Activated T-cell treated with anti-CD3 and anti-CD28 coated beads for 24 hours (primary cell): Measurements from ENCODE around the gene FAM186B.

ENCODE experiments used
- DNase-seq: peaks from one replicate; pipeline ENCODE4 v3.0.0-alpha.2; 2020; ENCODE audit warnings: low read depth

The FAM186B gene

GRCh38 chr12:49567611-49568441, 37.6 kb downstream of the FAM186B start, which contains the start of gene MCRS1:
TSS of gene MCRS1 (minus strand) at chr12:49568142. CDS start at chr12:49566731, 1,411 bp downstream.
- DNase-seq = peak; percentile 84

- DNase-seq = no peak
Measured at GRCh38 chr12:49567302-49567610, 38.2 kb downstream of the FAM186B start.

GRCh38 chr12:49566361-49566760, 39.1 kb downstream of the FAM186B start:
- no peak for DNase-seq

GRCh38 chr12:49565406-49566265, 39.8 kb downstream of the FAM186B start:
- DNase-seq = no peak

- no peak for DNase-seq
Measured at GRCh38 chr12:49564686-49565405, 40.6 kb downstream of the FAM186B start.

- no peak for DNase-seq
Measured at GRCh38 chr12:49563951-49564685, 41.3 kb downstream of the FAM186B start.

GRCh38 chr12:49562831-49563230, 42.6 kb downstream of the FAM186B start:
- DNase-seq = no peak

GRCh38 chr12:49562233-49562632, 43.2 kb downstream of the FAM186B start:
- no peak for DNase-seq

GRCh38 chr12:49560695-49561094, 44.7 kb downstream of the FAM186B start:
- no peak for DNase-seq

GRCh38 chr12:49559011-49559675, 46.3 kb downstream of the FAM186B start:
- DNase-seq = no peak

GRCh38 chr12:49558526-49558925, 46.9 kb downstream of the FAM186B start:
- no peak for DNase-seq

GRCh38 chr12:49557917-49558215, 47.6 kb downstream of the FAM186B start:
- DNase-seq = no peak

- DNase-seq = no peak
Measured at GRCh38 chr12:49557187-49557916, 48.1 kb downstream of the FAM186B start.

GRCh38 chr12:49556391-49557186, 48.9 kb downstream of the FAM186B start:
- no peak for DNase-seq

GRCh38 chr12:49555631-49556390, 49.6 kb downstream of the FAM186B start:
- no peak for DNase-seq

GRCh38 chr12:49554266-49554665, 51.2 kb downstream of the FAM186B start:
- DNase-seq = no peak

GRCh38 chr12:49553512-49554088, 51.8 kb downstream of the FAM186B start:
- no peak for DNase-seq

- DNase-seq = no peak
Measured at GRCh38 chr12:49552899-49553298, 52.5 kb downstream of the FAM186B start.

- no peak for DNase-seq
Measured at GRCh38 chr12:49552425-49552824, 53.0 kb downstream of the FAM186B start.
